ENCODE measurements around the gene TAF3.
"Not testable (repeated sequence)": the region's sequence is repeated elsewhere in the genome, so short reads cannot be mapped to it uniquely, and the experiment has no call there.

Gene TAF3

DNA sequence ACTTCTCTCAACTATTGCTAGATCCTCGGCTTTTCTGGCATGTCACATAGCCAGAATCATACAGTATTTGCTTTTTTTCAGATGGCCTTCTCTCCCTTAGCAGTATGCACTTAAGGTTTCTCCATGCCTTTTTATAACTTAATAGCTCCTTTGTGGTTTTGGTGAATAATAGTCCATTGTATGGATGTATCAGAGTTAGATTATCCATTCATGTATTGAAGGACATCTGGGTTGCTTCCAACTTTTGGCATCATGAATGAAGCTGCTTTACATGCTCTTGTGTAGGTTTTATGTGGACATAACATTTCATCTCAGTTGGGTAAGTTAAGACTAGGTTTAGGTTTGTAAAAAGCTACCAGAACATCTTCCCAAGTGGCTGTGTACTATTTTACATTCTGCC is 25.8 kb upstream of the TAF3 start:
- no peak overlapping the region for H3K4me3 ChIP-seq (ENCODE audit: low read depth in 1 of 2, low read length in 2 of 2)
- H3K27me3 ChIP-seq (ENCODE audit: low read depth, low read length) = no peaks in the 10 kb centered on the region
- H3K9me3 ChIP-seq (ENCODE audit: control insufficient read depth in 1 of 2, low read length in 2 of 2) = no peaks in the 10 kb centered on the region
- peaks cover 8 to 9% of the 10 kb centered on the region in 2 donors for H3K36me3 ChIP-seq (ENCODE audit: control insufficient read depth in 1 of 2, insufficient read depth in 2 of 2, low read length in 2 of 2)
- no peak overlapping the region for H3K27ac ChIP-seq (ENCODE audit: low read length)
- peaks cover 7 to 56% of the 10 kb centered on the region in 2 donors for H3K4me1 ChIP-seq (ENCODE audit: control insufficient read depth in 1 of 2, insufficient read depth in 2 of 2, low read length in 2 of 2)

DNA sequence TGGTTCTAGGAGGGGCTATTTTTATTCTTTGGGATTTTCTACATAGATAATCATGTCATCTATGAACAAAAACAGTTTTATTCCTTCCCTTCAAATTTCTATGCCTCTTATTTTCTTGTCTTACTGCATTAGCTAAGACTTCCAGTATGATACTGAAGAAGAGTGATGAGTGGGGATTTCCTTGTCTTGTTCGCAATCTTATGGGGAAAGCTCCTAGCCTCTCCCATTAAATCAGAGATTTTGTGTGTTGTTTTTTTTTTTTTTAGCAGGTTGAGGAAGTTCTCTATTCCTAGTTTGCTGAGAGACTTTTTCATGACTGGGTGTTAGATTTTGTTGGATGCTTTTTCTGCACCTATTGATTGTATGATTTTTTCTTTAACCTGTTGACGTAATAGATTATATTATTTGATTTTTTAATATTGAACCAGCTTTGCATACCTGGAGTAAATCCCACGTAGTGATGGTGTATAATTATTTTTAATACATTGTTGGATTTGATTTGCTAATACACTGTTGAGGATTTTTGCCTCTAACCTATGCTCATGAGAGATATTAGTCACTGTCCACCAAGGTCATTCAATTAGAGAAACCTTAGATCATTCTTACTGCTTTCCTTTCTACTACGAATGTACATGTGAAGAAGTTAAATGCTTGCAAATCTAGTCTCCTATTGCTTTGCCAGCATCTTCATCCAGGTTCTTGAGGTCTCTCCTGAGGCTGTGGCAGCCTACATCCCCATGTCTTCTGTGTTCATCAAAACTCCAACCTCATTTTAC is 23.9 kb upstream of the TAF3 start:
- Histone ChIP-seq H3K27me3 (ENCODE audit: low read depth, low read length) (no peaks in the 10 kb centered on the region), H3K4me1 (ENCODE audit: control insufficient read depth in 1 of 2, insufficient read depth in 2 of 2, low read length in 2 of 2) (peaks cover under 1 to 50% of the 10 kb centered on the region in 2 donors), H3K36me3 (ENCODE audit: control insufficient read depth in 1 of 2, insufficient read depth in 2 of 2, low read length in 2 of 2) (peaks cover 18 to 28% of the 10 kb centered on the region in 2 donors), H3K4me3 (ENCODE audit: low read depth in 1 of 2, low read length in 2 of 2) (no peak overlapping the region), H3K9me3 (ENCODE audit: control insufficient read depth in 1 of 2, low read length in 2 of 2) (no peaks in the 10 kb centered on the region), H3K27ac (ENCODE audit: low read length) (no peak overlapping the region)

DNA sequence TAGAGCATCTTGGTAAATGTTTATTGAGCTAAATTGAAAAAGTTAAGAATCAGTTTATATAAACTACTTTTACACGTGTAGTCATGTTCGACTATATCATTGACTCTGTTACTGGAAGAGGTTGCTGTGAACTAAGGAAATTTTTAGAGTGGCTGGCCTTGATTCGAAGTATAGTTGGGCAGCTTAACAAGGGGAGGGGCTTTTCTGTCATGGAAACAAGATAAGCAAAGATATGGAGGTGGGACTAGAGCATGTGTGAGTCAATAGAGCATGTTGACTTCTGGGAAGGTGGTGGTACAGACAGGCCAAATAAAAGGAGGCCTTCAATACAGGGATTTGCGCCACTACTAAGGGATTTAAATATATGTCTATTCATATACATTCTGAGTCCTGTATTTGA is 22.7 kb upstream of the TAF3 start:
- no peaks in the 10 kb centered on the region for H3K27me3 ChIP-seq (ENCODE audit: low read depth, low read length)
- no peaks in the 10 kb centered on the region for H3K9me3 ChIP-seq (ENCODE audit: control insufficient read depth in 1 of 2, low read length in 2 of 2)
- peaks cover 24 to 37% of the 10 kb centered on the region in 2 donors for H3K36me3 ChIP-seq (ENCODE audit: control insufficient read depth in 1 of 2, insufficient read depth in 2 of 2, low read length in 2 of 2)
- H3K27ac ChIP-seq (ENCODE audit: low read length) = no peak overlapping the region
- H3K4me3 ChIP-seq (ENCODE audit: low read depth in 1 of 2, low read length in 2 of 2) = no peak overlapping the region
- H3K4me1 ChIP-seq (ENCODE audit: control insufficient read depth in 1 of 2, insufficient read depth in 2 of 2, low read length in 2 of 2) = peaks cover 0 to 38% of the 10 kb centered on the region in 2 donors

DNA sequence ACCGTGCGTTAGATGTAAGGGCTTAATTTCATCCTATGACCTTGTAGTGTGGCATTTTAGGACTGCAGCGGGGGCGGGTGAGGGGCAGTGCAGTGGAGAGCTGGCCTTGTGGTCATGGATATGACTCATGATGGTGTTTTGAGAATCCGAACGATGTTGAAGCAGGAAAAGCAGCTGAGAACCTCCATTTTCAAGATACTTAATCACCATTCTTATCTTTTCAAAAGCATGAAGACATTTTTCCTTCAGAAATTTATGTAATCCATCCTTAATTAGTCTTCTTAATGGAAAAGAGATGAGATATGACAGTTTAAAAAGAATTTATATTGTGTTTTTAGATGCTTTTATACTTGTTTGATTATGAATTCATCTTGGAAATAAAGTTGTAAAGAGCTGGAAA is 20.7 kb upstream of the TAF3 start:
- H3K27ac ChIP-seq (ENCODE audit: low read length) = no peak overlapping the region
- H3K4me1 ChIP-seq (ENCODE audit: control insufficient read depth in 1 of 2, insufficient read depth in 2 of 2, low read length in 2 of 2) = peaks cover 0 to 27% of the 10 kb centered on the region in 2 donors
- no peak overlapping the region for H3K4me3 ChIP-seq (ENCODE audit: low read depth in 1 of 2, low read length in 2 of 2)
- H3K27me3 ChIP-seq (ENCODE audit: low read depth, low read length) = no peaks in the 10 kb centered on the region
- peaks cover 43 to 57% of the 10 kb centered on the region in 2 donors for H3K36me3 ChIP-seq (ENCODE audit: control insufficient read depth in 1 of 2, insufficient read depth in 2 of 2, low read length in 2 of 2)
- H3K9me3 ChIP-seq (ENCODE audit: control insufficient read depth in 1 of 2, low read length in 2 of 2) = no peaks in the 10 kb centered on the region

DNA sequence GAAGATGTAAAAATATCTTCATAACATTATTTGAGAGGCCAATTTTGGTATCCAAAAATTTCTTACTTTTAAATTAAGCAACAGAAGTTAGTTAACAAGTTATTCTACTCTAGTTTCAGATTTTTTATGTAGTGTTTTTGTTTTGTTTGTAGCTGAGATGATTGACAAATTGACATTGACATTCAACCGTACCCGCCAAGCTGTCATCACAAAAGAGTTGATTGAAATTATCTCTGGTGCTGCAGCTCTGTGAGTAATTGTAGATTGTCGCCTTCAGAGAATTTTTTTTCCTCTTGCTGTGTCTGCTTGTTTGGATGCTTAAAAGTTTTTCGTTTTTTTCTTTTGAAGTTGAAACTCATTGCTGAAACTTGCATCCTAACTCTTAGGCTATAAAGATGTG is 15.7 kb upstream of the TAF3 start:
- H3K4me3 ChIP-seq (ENCODE audit: low read depth in 1 of 2, low read length in 2 of 2) = no peak overlapping the region
- H3K36me3 ChIP-seq (ENCODE audit: control insufficient read depth in 1 of 2, insufficient read depth in 2 of 2, low read length in 2 of 2) = peaks cover 69 to 86% of the 10 kb centered on the region in 2 donors
- H3K27ac ChIP-seq (ENCODE audit: low read length) = no peak overlapping the region
- no peaks in the 10 kb centered on the region for H3K4me1 ChIP-seq (ENCODE audit: control insufficient read depth in 1 of 2, insufficient read depth in 2 of 2, low read length in 2 of 2)
- H3K27me3 ChIP-seq (ENCODE audit: low read depth, low read length) = no peaks in the 10 kb centered on the region
- no peaks in the 10 kb centered on the region for H3K9me3 ChIP-seq (ENCODE audit: control insufficient read depth in 1 of 2, low read length in 2 of 2)

DNA sequence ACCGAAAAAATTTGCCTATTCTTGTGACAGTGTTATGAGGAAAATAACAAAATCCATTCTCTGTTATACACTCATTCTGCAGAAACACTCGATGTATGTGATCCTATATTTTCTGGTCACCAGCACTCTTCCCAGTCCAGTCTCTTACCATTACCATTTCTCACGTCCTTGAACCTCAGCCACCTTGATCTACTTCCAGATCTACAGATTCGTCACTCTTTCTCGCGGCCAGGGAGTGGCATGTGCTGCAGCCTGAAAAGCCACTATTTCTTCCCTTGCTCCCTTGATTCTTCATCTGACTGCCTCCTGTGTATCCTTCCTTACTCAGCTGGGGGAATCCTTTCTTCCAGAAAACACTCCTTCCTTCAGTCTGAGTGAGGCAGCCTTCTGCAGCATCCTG is 14.1 kb upstream of the TAF3 start:
- Histone ChIP-seq H3K27ac (ENCODE audit: low read length) (no peak overlapping the region), H3K4me1 (ENCODE audit: control insufficient read depth in 1 of 2, insufficient read depth in 2 of 2, low read length in 2 of 2) (no peaks in the 10 kb centered on the region), H3K4me3 (ENCODE audit: low read depth in 1 of 2, low read length in 2 of 2) (no peak overlapping the region), H3K27me3 (ENCODE audit: low read depth, low read length) (no peaks in the 10 kb centered on the region), H3K36me3 (ENCODE audit: control insufficient read depth in 1 of 2, insufficient read depth in 2 of 2, low read length in 2 of 2) (peaks cover 68 to 75% of the 10 kb centered on the region in 2 donors), H3K9me3 (ENCODE audit: control insufficient read depth in 1 of 2, low read length in 2 of 2) (no peaks in the 10 kb centered on the region)

DNA sequence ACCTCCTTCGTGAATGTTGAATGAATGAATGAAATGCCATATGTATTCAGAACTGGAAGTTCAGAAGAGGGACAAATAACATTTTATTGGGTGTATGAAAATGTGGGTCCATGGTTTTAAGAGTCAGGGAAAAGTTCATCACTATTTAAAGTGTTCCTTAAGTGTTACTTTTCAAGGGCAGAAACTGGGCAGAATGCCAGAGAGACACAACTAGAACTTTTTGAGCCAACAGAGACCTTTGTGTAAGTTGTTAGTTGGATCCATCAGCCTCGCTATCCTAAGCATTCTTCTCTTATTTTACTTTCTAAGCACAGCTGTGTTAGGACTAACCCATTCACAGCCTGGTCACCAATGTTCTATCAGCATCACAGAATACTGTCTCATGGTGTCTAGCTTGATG is 13.6 kb upstream of the TAF3 start:
- Histone ChIP-seq H3K36me3 (ENCODE audit: control insufficient read depth in 1 of 2, insufficient read depth in 2 of 2, low read length in 2 of 2) (peaks cover 62 to 70% of the 10 kb centered on the region in 2 donors), H3K27me3 (ENCODE audit: low read depth, low read length) (no peaks in the 10 kb centered on the region), H3K9me3 (ENCODE audit: control insufficient read depth in 1 of 2, low read length in 2 of 2) (no peaks in the 10 kb centered on the region), H3K4me1 (ENCODE audit: control insufficient read depth in 1 of 2, insufficient read depth in 2 of 2, low read length in 2 of 2) (no peaks in the 10 kb centered on the region), H3K27ac (ENCODE audit: low read length) (no peak overlapping the region), H3K4me3 (ENCODE audit: low read depth in 1 of 2, low read length in 2 of 2) (no peak overlapping the region)

DNA sequence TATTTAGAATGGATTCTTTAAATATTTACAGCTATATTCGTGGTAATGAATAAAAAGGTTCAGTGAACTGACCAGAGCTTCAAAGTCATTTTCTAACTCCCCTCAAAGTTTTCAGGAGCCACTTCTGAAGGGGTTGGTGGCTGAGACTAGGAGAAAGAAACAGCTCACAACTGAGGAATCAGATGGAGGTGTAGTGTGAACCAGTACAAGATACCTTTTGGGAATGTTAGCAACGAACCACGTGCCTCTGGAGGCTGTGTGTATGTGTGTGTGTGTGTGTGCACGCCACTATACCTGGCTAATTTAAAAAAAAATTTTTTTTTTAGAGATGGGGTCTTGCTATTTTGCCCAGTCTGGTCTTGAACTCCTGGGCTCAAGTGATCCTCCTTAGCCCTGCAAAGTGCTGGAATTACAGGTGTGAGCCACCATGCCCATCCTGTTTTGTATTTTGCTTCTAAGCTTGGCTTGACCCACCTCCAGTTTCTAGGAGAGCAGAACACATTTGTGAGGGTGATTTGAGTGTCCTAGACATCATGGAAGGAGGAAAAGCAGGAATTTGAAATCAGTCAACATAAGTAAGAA is 9.5 kb upstream of the TAF3 start:
- Histone ChIP-seq H3K4me3 (ENCODE audit: low read depth in 1 of 2, low read length in 2 of 2) (no peak overlapping the region), H3K4me1 (ENCODE audit: control insufficient read depth in 1 of 2, insufficient read depth in 2 of 2, low read length in 2 of 2) (no peaks in the 10 kb centered on the region), H3K9me3 (ENCODE audit: control insufficient read depth in 1 of 2, low read length in 2 of 2) (no peaks in the 10 kb centered on the region), H3K27me3 (ENCODE audit: low read depth, low read length) (no peaks in the 10 kb centered on the region), H3K27ac (ENCODE audit: low read length) (no peak overlapping the region), H3K36me3 (ENCODE audit: control insufficient read depth in 1 of 2, insufficient read depth in 2 of 2, low read length in 2 of 2) (peaks cover 29 to 32% of the 10 kb centered on the region in 2 donors)

DNA sequence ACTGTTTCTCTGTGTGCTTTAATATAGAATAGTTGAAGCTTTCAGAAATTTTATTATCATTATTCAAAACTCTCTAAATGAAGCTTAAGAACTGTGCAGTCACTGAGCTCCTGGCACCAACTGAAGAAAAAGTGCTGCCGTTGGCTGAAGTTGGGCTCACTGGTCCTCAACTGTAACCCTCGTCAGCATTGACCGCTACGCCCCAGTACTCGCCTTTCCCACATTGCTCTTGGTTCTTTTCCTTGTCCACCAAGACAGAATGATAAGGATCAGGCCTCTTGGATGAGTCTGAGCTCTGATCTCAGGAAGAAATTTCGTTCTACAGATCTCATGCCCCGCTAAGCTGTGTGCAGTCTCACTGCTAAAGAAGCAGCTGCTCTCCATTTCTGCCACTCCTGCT is 7.9 kb upstream of the TAF3 start:
- Histone ChIP-seq H3K27me3 (ENCODE audit: low read depth, low read length) (no peaks in the 10 kb centered on the region), H3K9me3 (ENCODE audit: control insufficient read depth in 1 of 2, low read length in 2 of 2) (no peaks in the 10 kb centered on the region), H3K36me3 (ENCODE audit: control insufficient read depth in 1 of 2, insufficient read depth in 2 of 2, low read length in 2 of 2) (peaks cover 14 to 16% of the 10 kb centered on the region in 2 donors), H3K27ac (ENCODE audit: low read length) (no peak overlapping the region), H3K4me1 (ENCODE audit: control insufficient read depth in 1 of 2, insufficient read depth in 2 of 2, low read length in 2 of 2) (no peaks in the 10 kb centered on the region), H3K4me3 (ENCODE audit: low read depth in 1 of 2, low read length in 2 of 2) (no peak overlapping the region)

DNA sequence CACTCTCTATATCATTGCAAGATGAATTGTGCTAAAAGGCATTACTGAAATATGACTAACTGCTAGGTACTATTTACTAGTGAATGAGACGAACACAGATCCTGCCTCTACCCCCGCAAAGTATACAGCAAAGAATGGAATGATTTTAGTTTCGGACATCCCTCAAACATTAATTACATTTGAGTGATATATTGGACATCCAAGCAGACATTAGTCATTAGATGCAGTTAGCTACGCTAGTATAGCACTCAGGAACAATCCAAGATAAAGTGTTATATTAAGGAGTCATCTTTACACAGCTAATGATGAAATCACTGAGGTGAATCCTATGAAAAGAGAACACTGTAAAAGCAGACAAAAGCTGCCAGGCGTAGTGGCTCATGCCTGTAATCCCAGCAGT is 7.3 kb upstream of the TAF3 start:
- no peak overlapping the region for H3K27ac ChIP-seq (ENCODE audit: low read length)
- H3K9me3 ChIP-seq (ENCODE audit: control insufficient read depth in 1 of 2, low read length in 2 of 2) = no peaks in the 10 kb centered on the region
- peaks cover 12% of the 10 kb centered on the region in 2 donors for H3K36me3 ChIP-seq (ENCODE audit: control insufficient read depth in 1 of 2, insufficient read depth in 2 of 2, low read length in 2 of 2)
- no peaks in the 10 kb centered on the region for H3K4me1 ChIP-seq (ENCODE audit: control insufficient read depth in 1 of 2, insufficient read depth in 2 of 2, low read length in 2 of 2)
- no peak overlapping the region for H3K4me3 ChIP-seq (ENCODE audit: low read depth in 1 of 2, low read length in 2 of 2)
- no peaks in the 10 kb centered on the region for H3K27me3 ChIP-seq (ENCODE audit: low read depth, low read length)

DNA sequence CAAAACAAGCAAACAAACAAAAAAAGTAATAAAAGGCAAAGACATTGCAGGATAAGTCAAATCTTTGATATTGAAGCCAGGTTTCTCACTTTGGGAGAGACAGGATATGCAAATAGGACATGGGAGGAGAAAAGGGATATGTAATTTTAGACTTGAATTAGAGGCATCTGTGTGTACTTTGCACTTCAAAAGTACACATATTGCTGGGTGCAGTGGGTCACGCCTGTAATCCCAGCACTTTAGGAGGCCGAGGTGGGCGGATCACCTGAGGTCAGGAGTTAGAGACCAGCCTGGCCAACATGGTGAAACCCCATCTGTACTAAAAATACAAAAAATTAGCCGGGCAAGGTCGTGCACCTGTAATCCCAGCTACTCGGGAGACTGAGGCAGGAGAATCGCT is 6.6 kb upstream of the TAF3 start:
- not testable (repeated sequence) for H3K27ac ChIP-seq (ENCODE audit: low read length); H3K4me1 ChIP-seq (ENCODE audit: control insufficient read depth in 1 of 2, insufficient read depth in 2 of 2, low read length in 2 of 2); H3K27me3 ChIP-seq (ENCODE audit: low read depth, low read length); H3K9me3 ChIP-seq (ENCODE audit: control insufficient read depth in 1 of 2, low read length in 2 of 2); H3K36me3 ChIP-seq (ENCODE audit: control insufficient read depth in 1 of 2, insufficient read depth in 2 of 2, low read length in 2 of 2); H3K4me3 ChIP-seq (ENCODE audit: low read depth in 1 of 2, low read length in 2 of 2)

DNA sequence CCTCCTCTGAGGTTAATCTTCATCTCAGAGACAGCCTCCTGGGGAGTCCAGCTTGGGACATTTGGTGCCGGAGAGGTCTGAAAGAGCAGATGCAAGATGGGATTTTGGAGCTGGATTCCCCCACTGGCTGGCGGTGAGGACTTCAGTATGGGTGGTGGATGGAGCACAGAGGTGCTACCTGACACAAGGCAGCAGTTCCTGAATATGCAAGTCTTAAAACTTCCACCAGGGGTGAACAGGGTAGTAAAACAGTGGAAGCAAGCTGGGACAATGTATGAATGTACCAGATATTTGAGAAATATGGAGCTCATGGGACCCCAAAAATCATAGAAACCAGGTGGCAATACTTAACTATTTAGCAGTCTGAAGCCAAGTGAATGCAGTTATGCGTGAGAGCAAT is 4.8 kb upstream of the TAF3 start:
- Histone ChIP-seq H3K27me3 (ENCODE audit: low read depth, low read length) (no peaks in the 10 kb centered on the region), H3K4me3 (ENCODE audit: low read depth in 1 of 2, low read length in 2 of 2) (no peak overlapping the region), H3K27ac (ENCODE audit: low read length) (no peak overlapping the region), H3K9me3 (ENCODE audit: control insufficient read depth in 1 of 2, low read length in 2 of 2) (no peaks in the 10 kb centered on the region), H3K4me1 (ENCODE audit: control insufficient read depth in 1 of 2, insufficient read depth in 2 of 2, low read length in 2 of 2) (no peaks in the 10 kb centered on the region), H3K36me3 (ENCODE audit: control insufficient read depth in 1 of 2, insufficient read depth in 2 of 2, low read length in 2 of 2) (no peaks in the 10 kb centered on the region)
